Gastrocnemius medialis (tissue), 4 donors: ENCODE results near the gene LRMDA.

ENCODE experiments used
- POLR2A ChIP-seq, 2 donors: fragments of 450-650 bp; IDR thresholded peaks; one replicate each; pipeline ENCODE4 v1.6.1; 2017; ENCODE audit warnings: antibody characterized with exemption in 2 of 2, mild to moderate bottlenecking in 2 of 2, moderate library complexity in 2 of 2
- TF ChIP-seq, protein P1 (sequence below), 5 experiments: fragments of 450-650 bp in 3 of 5; fragments of 200-600 bp in 2 of 5; sonication (generic) in 2 of 5; IDR thresholded peaks in 4 of 5; conservative IDR thresholded peaks in 1 of 5; 1 replicate in 4 of 5; 2 replicates in 1 of 5; pipeline ENCODE4 v1.5.1; 2016 to 2019; ENCODE audit warnings: antibody characterized with exemption in 5 of 5, mild to moderate bottlenecking in 3 of 5, moderate library complexity in 3 of 5

- TF ChIP-seq, protein P1, sequence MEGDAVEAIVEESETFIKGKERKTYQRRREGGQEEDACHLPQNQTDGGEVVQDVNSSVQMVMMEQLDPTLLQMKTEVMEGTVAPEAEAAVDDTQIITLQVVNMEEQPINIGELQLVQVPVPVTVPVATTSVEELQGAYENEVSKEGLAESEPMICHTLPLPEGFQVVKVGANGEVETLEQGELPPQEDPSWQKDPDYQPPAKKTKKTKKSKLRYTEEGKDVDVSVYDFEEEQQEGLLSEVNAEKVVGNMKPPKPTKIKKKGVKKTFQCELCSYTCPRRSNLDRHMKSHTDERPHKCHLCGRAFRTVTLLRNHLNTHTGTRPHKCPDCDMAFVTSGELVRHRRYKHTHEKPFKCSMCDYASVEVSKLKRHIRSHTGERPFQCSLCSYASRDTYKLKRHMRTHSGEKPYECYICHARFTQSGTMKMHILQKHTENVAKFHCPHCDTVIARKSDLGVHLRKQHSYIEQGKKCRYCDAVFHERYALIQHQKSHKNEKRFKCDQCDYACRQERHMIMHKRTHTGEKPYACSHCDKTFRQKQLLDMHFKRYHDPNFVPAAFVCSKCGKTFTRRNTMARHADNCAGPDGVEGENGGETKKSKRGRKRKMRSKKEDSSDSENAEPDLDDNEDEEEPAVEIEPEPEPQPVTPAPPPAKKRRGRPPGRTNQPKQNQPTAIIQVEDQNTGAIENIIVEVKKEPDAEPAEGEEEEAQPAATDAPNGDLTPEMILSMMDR (IDR thresholded peaks at IDR 0.05 in 4 of 5, conservative IDR thresholded peaks at IDR 0.05 in 1 of 5) = no peak
- TF ChIP-seq POLR2A (IDR thresholded peaks at IDR 0.05) = no peak
Observed at GRCh38 chr10:75980419-75981002, 549.1 kb downstream of the LRMDA start.
